NT2/D1 (cell line): ENCODE results near the gene TMSB10.
A peak's percentile ranks its signal among the peaks of the same experiment; 100 is the strongest.
"Not testable (repeated sequence)": the region's sequence is repeated elsewhere in the genome, so short reads cannot be mapped to it uniquely, and the experiment has no call there.

Source experiments
- DNase-seq: peaks from one replicate; pipeline ENCODE4 v3.0.0-alpha.2; 2011; ENCODE audit warnings: low read depth, low spot score
- H3K27me3 ChIP-seq: 2 replicates; pipeline ENCODE4 v1.6.0; 2011; ENCODE audit warnings: mild to moderate bottlenecking; ENCODE audit not compliant: insufficient read length, insufficient read depth
- H3K36me3 ChIP-seq: 2 replicates; pipeline ENCODE4 v1.6.1; 2011; ENCODE audit warnings: mild to moderate bottlenecking, low read length, mixed read lengths; ENCODE audit not compliant: insufficient read depth, insufficient read length
- H3K4me1 ChIP-seq: 2 replicates; pipeline ENCODE4 v1.5.1; 2011; ENCODE audit not compliant: insufficient read depth, insufficient read length
- H3K4me3 ChIP-seq: 2 replicates; pipeline ENCODE4 v1.5.1; 2011; ENCODE audit warnings: low read depth; ENCODE audit not compliant: insufficient read length
- H3K9ac ChIP-seq: 2 replicates; pipeline ENCODE4 v1.6.0; 2011; ENCODE audit warnings: low read depth; ENCODE audit not compliant: insufficient read length
- H3K9me3 ChIP-seq: 2 replicates; pipeline ENCODE4 v1.5.1; 2011; ENCODE audit warnings: mild to moderate bottlenecking, low read length; ENCODE audit not compliant: insufficient read depth
- SUZ12 ChIP-seq: IDR thresholded peaks from 2 replicates; pipeline ENCODE4 v1.6.1; 2011; ENCODE audit not compliant: insufficient read length, insufficient read depth; ENCODE audit errors: extremely low read depth
- YY1 ChIP-seq: IDR thresholded peaks from 2 replicates; pipeline ENCODE4 v1.6.1; 2011; ENCODE audit not compliant: insufficient read length, insufficient read depth
- ZNF274 ChIP-seq: IDR thresholded peaks from 2 replicates; pipeline ENCODE4 v1.6.1; 2011; ENCODE audit warnings: mild to moderate bottlenecking, low read depth, low read length

Gene TMSB10

DNA sequence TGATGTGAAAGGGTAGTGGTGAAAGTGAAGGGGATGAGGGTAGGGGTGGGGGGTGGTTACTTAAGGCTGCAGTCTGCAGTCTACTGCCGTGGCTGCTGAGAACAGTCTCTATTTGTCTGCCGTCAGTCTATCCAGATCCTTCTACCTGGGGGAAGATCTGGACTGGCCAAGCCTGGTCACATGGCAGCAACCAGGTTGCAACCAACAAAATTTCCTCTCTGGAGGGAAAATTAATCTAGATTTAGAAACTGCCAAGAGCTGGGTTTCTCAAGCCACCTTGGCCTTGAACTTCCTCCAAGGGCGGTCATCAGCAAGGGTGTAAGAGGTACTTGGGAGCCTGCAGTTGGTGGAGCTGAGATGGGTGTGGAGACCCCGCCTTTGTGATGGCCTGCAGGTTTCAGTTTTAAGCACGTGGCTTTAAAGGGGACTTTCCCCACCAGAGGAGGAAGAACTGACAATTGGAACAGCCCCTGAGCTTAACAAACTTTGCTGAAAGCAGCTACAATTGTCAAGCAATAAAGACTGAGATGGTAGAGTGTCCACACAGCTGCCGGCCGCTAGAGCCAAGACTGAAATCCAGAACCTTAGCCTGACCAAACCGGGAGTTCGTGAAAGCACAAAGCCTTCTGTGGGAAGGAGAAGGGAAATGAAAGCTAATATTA lies 34.1 kb downstream of the TMSB10 start:
- DNase-seq: no peak
- H3K9ac ChIP-seq: peak overlapping the region; percentile 1
- TF ChIP-seq ZNF274 (no peak), YY1 (no peak), SUZ12 (no peak)
- H3K9me3 ChIP-seq: no peaks in the 10 kb centered on the region
- H3K4me1 ChIP-seq: no peaks in the 10 kb centered on the region
- no peaks in the 10 kb centered on the region for H3K36me3 ChIP-seq
- no peak overlapping the region for H3K4me3 ChIP-seq
- no peaks in the 10 kb centered on the region for H3K27me3 ChIP-seq

DNA sequence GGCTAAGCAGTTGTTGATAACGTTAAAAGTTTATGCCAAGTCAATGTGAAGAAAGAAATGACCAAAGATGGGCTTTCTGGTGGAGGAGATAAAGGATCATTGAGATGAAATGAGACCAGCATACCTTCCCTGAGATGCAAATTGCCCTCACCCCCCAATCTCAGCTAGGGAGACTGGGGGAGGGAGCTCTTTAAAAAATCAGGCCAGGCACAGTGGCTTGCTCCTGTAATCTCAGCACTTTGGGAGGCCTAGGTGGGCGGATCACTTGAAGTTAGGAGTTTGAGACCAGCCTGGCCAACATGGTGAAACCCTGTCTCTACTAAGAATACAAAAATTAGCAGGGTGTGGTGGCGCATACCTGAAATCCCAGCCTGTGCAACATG lies 34.6 kb downstream of the TMSB10 start:
- no peak overlapping the region for H3K4me3 ChIP-seq

DNA sequence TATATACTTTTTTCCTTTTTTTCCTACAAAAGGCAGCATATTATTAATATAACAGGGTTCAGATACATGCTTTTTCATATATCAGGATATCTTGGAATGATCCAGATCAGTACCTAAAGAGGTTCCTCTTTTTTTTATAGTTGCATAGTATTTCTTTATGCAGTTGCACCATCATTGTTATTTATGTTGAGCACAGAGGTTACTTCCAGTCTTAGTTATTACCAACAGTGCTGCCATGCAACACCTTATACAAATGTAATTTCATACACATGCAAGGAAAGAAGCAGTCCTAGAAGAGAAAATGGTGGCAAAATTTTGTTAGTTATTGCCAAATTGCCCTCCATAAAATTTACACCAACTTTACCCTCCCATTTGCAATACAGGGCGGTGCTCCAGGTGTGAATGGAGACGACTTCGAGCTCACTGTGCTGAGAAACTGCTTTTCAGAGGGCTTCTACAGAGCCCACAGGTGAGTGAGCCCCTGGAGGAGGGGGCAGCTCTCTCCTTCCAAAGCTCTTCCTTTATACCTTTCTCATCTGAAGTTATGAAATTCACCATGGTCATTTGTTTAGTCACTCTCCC lies 35.5 kb downstream of the TMSB10 start:
- Histone ChIP-seq H3K9me3 (no peaks in the 10 kb centered on the region), H3K4me3 (no peak overlapping the region), H3K9ac (no peak overlapping the region), H3K36me3 (no peaks in the 10 kb centered on the region), H3K27me3 (no peaks in the 10 kb centered on the region), H3K4me1 (no peaks in the 10 kb centered on the region)
- TF ChIP-seq SUZ12 (no peak), ZNF274 (no peak), YY1 (no peak)
- DNase-seq: no peak

More for the DNA sequence above, 34.6 kb downstream of the TMSB10 start:
- H3K9ac ChIP-seq: peak overlapping the region; percentile 1
- no peaks in the 10 kb centered on the region for H3K9me3 ChIP-seq
- H3K36me3 ChIP-seq: no peaks in the 10 kb centered on the region
- no peak for DNase-seq
- TF ChIP-seq SUZ12 (no peak), ZNF274 (no peak), YY1 (no peak)
- no peaks in the 10 kb centered on the region for H3K4me1 ChIP-seq
- H3K27me3 ChIP-seq: no peaks in the 10 kb centered on the region

DNA sequence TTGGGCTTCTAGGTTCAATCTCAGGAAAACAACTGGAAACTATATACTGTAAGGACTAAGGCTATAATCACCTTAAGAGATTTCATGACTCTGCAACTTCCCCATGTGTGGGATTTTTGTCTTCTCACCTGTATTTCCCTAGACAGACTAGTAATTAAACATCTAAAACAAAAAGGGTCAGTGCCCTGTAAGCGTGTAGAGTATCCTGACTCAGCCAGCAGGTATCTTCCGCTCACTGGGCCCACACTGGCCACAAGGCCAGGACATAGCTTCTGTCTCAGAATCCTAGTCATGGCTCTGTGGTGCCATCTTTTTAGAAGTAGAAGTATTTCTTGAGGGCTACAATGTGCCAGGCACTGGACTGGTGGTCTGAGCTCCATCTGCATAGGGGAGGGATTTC lies 36.7 kb downstream of the TMSB10 start:
- H3K9ac ChIP-seq: no peak overlapping the region

DNA sequence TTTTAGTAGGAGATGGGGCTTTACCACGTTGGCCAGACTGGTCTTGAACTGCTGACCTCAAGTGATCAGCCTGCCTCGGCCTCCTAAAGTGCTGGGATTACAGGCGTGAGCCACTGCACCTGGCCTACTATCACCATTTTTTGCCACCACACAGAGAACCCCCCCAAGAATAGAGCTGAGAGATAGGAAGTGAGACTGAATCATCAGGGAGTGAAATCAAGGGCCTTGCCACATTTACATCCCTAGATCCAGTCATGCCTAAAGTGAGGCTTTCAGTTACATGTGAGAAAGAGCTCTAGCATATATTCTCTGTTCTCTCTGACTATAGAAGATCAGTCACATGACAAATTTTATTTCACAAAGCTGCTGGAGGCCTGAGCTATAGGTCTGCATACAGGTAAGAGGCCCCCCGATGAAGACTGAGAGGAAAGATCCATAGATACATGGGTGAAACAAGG lies 37.5 kb downstream of the TMSB10 start:
- Histone ChIP-seq H3K9me3 (no peaks in the 10 kb centered on the region), H3K4me3 (no peak overlapping the region), H3K9ac (no peak overlapping the region), H3K4me1 (peaks cover 2% of the 10 kb centered on the region), H3K36me3 (no peaks in the 10 kb centered on the region), H3K27me3 (no peaks in the 10 kb centered on the region)
- no peak for TF ChIP-seq YY1
- TF ChIP-seq ZNF274: no peak
- no peak for TF ChIP-seq SUZ12
- no peak for DNase-seq

More for the DNA sequence above, 36.7 kb downstream of the TMSB10 start:
- no peak for TF ChIP-seq ZNF274
- TF ChIP-seq SUZ12: no peak
- no peak for TF ChIP-seq YY1
- peaks cover 2% of the 10 kb centered on the region for H3K4me1 ChIP-seq
- no peak overlapping the region for H3K4me3 ChIP-seq
- H3K36me3 ChIP-seq: no peaks in the 10 kb centered on the region
- no peaks in the 10 kb centered on the region for H3K27me3 ChIP-seq
- DNase-seq: no peak
- no peaks in the 10 kb centered on the region for H3K9me3 ChIP-seq

DNA sequence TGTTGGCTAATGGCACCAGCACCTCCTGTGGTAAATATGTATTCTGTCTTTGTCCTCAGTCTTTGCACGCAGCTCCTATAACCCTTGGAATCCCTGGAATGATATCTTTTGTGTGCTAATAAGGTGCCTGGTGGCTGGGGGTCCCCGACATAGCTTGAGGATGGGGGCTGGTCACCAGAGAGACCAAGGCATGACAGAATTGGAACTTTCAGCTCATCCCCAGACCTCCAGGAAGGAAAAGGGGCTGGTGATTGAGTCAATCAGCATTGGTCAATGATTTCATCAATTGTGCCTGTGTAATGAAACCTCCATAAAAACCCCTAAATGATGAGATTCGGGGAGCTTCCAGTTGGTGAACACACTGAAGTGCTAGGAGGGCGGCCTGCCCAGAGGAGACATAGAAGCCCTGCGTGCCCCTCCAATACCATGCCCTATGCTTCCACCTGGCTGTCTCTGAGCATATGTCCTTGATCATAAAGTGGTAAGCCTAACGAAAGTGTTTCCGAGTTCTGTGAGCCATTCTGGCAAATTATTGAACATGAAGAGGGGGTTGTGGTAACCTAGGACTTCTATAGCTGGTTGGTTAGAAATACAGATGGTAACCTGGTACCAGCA lies 38.9 kb downstream of the TMSB10 start:
- no peaks in the 10 kb centered on the region for H3K9me3 ChIP-seq
- no peak overlapping the region for H3K4me3 ChIP-seq

DNA sequence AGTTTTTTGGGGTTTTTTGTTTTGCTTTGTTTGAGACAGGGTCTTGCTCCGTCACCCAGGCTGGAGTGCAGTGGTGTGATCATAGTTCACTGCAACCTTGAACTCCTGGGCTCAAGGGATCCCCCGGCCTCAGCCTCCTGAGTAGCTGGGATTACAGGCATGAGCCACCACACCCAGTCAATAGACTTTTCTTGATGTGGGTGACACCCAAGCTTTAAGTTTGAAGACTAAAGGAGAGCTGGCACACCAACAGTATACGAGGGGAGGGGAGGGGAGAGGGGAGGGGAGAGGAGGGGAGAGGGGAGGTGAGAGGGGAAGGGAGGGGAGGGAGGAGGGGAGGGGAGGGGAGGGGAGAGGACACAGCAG lies 40.4 kb downstream of the TMSB10 start:
- not testable (repeated sequence) for H3K4me1 ChIP-seq, DNase-seq, H3K27me3 ChIP-seq, H3K9me3 ChIP-seq, H3K9ac ChIP-seq, H3K36me3 ChIP-seq, H3K4me3 ChIP-seq

More for the DNA sequence above, 38.9 kb downstream of the TMSB10 start:
- Histone ChIP-seq H3K9ac (no peak overlapping the region), H3K27me3 (no peaks in the 10 kb centered on the region), H3K36me3 (no peaks in the 10 kb centered on the region), H3K4me1 (peaks cover 2% of the 10 kb centered on the region)
- TF ChIP-seq ZNF274: no peak
- DNase-seq: no peak
